H1 (cell line): Measurements from ENCODE around the gene DLX2.

Experiments used
- CEBPB ChIP-seq: IDR thresholded peaks from 2 replicates; pipeline ENCODE4 v1.6.1; 2012; ENCODE audit warnings: low read depth, low read length
- CHD2 ChIP-seq: IDR thresholded peaks from 2 replicates; pipeline ENCODE4 v1.6.1; 2012; ENCODE audit warnings: low read length, improper control_type of control experiment
- CTCF ChIP-seq, 3 experiments: IDR thresholded peaks; 1 replicate in 2 of 3; 2 replicates in 1 of 3; pipeline versions ENCODE4 v1.5.1 to v1.6.1; 2011; ENCODE audit warnings: low read length in 3 of 3, mild to moderate bottlenecking in 3 of 3, inconsistent platforms in 2 of 3, low read depth in 1 of 3, moderate library complexity in 1 of 3; ENCODE audit not compliant: insufficient read depth in 1 of 3; ENCODE audit errors: control extremely low read depth in 1 of 3
- EP300 ChIP-seq, 2 experiments: IDR thresholded peaks; 1 replicate in 1 of 2; 2 replicates in 1 of 2; pipeline ENCODE4 v1.6.1; 2011 to 2012; ENCODE audit warnings: low read depth in 2 of 2, low read length in 2 of 2, mild to moderate bottlenecking in 2 of 2, borderline replicate concordance in 1 of 2, inconsistent platforms in 1 of 2, moderate library complexity in 1 of 2
- EZH2 ChIP-seq: fragments of 200-600 bp; sonication (generic); IDR thresholded peaks from 2 replicates; pipeline ENCODE4 v1.7.1; 2012; ENCODE audit warnings: low read depth, mild to moderate bottlenecking, moderate library complexity, low read length, inconsistent platforms; ENCODE audit not compliant: severe bottlenecking
- GABPA ChIP-seq: IDR thresholded peaks from 2 replicates; pipeline ENCODE4 v1.6.1; 2011; ENCODE audit warnings: mild to moderate bottlenecking, low read length, moderate library complexity, borderline replicate concordance; ENCODE audit not compliant: insufficient read depth
- MAX ChIP-seq: IDR thresholded peaks from 2 replicates; pipeline ENCODE4 v1.6.1; 2012; ENCODE audit warnings: inconsistent platforms
- POLR2A ChIP-seq, 2 experiments: IDR thresholded peaks; 1 replicate in 1 of 2; 2 replicates in 1 of 2; pipeline ENCODE4 v1.6.1; 2011; ENCODE audit warnings: low read depth in 2 of 2, low read length in 2 of 2, mild to moderate bottlenecking in 2 of 2; ENCODE audit errors: control extremely low read depth in 1 of 2
- POLR2AphosphoS5 ChIP-seq: IDR thresholded peaks from 2 replicates; pipeline ENCODE4 v1.6.1; 2011; ENCODE audit warnings: low read depth, low read length
- RFX5 ChIP-seq: IDR thresholded peaks from 2 replicates; pipeline ENCODE4 v1.6.1; 2011; ENCODE audit warnings: low read depth, low read length, improper control_type of control experiment, borderline replicate concordance
- SP1 ChIP-seq: IDR thresholded peaks from 2 replicates; pipeline ENCODE4 v1.6.1; 2011; ENCODE audit warnings: low read depth, low read length
- TAF1 ChIP-seq: IDR thresholded peaks from 2 replicates; pipeline ENCODE4 v1.6.1; 2011; ENCODE audit warnings: mild to moderate bottlenecking, low read depth, low read length
- YY1 ChIP-seq: IDR thresholded peaks from 2 replicates; pipeline ENCODE4 v1.6.1; 2011; ENCODE audit warnings: low read depth, mild to moderate bottlenecking, low read length

GRCh38 chr2:172087780-172088244 is 14.9 kb downstream of the DLX2 start:
- no peak for TF ChIP-seq TAF1
- TF ChIP-seq SP1: no peak
- TF ChIP-seq POLR2A (IDR thresholded peaks at IDR 0.05; ENCODE audit: control extremely low read depth in 1 of 2, low read depth in 2 of 2, low read length in 2 of 2): no peak
- no peak for TF ChIP-seq EP300 (IDR thresholded peaks at IDR 0.05; ENCODE audit: borderline replicate concordance in 1 of 2, low read depth in 2 of 2, low read length in 2 of 2)
- TF ChIP-seq MAX: no peak
- no peak for TF ChIP-seq EZH2
- TF ChIP-seq CTCF (IDR thresholded peaks at IDR 0.05; ENCODE audit: control extremely low read depth in 1 of 3, insufficient read depth in 1 of 3, low read depth in 1 of 3, low read length in 3 of 3): no peak
- no peak for TF ChIP-seq GABPA
- TF ChIP-seq CHD2: no peak
- no peak for TF ChIP-seq YY1
- no peak for TF ChIP-seq POLR2AphosphoS5
- TF ChIP-seq CEBPB: no peak
- TF ChIP-seq RFX5: no peak
